ENCODE results near the gene ANO4.

The ANO4 gene

DNA sequence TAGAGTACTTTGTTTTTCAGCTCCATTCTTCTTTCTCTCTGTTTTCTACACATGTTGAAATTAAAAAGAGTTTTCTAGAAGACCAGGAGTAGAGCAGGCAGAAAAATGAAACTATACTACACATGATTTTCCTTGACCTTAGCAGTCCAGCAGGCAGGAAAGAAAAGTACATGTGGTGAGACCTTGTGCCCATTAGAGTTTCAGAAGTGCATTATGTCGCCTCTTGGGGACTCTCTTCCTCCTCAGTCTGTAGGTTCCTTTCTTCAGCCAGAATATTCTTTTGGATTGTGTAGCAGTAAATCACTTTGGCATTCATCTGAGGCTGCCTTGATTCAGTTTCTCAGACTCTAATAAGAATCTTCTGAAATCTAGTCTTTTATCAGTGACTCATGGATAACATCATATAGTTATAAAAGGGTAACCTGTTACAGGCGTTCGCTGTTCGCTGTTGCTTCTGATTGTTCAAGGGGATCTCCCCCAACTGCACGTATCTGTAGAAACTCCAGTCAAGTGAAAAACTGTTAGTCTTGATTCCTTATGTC, 161.8 kb downstream of the ANO4 start:
- H3K79me1 ChIP-seq (ENCODE audit: low read length), result peaks cover 8% of the 10 kb centered on the region

GRCh38 chr12:100959481-100959880, 164.9 kb downstream of the ANO4 start:
- Histone ChIP-seq H3K14ac (ENCODE audit: low read length) (no peak overlapping the region), H4K91ac (ENCODE audit: low read depth, low read length) (no peak overlapping the region), H3K27ac (ENCODE audit: low read depth, low read length) (no peak overlapping the region), H3K4ac (ENCODE audit: low read depth, low read length) (no peak overlapping the region), H3K9me3 (ENCODE audit: insufficient read depth, low read depth, low read length) (no peaks in the 10 kb centered on the region), H2BK12ac (ENCODE audit: low read length) (no peak overlapping the region), H3K4me3 (ENCODE audit: low read depth, low read length) (no peak overlapping the region), H2BK120ac (ENCODE audit: insufficient read depth, low read length, poor library complexity) (no peak overlapping the region), H4K12ac (ENCODE audit: low read depth, low read length) (no peak overlapping the region), H3K36me3 (ENCODE audit: control insufficient read depth in 1 of 2, insufficient read depth in 2 of 2, low read length in 2 of 2) (peaks cover 0 to 3% of the 10 kb centered on the region in 2 experiments), H3K9ac (ENCODE audit: low read length) (no peak overlapping the region), H3K27me3 (ENCODE audit: insufficient read depth, low read length) (no peaks in the 10 kb centered on the region), H2AK5ac (ENCODE audit: low read length) (no peak overlapping the region), H3K79me2 (ENCODE audit: control insufficient read depth, insufficient read depth, low read length, poor library complexity) (no peaks in the 10 kb centered on the region), H3K4me2 (ENCODE audit: low read length) (no peak overlapping the region), H3K18ac (ENCODE audit: low read length) (no peak overlapping the region), H3K4me1 (ENCODE audit: control insufficient read depth in 1 of 2, insufficient read depth in 2 of 2, low read length in 2 of 2) (peaks cover 7 to 16% of the 10 kb centered on the region in 2 experiments), H3K79me1 (ENCODE audit: low read length) (peaks cover 5% of the 10 kb centered on the region), H3K23ac (ENCODE audit: low read length) (no peak overlapping the region), H4K8ac (ENCODE audit: low read depth, low read length) (no peak overlapping the region), H2AFZ (ENCODE audit: insufficient read depth, low read length, poor library complexity) (no peak overlapping the region), H2BK5ac (ENCODE audit: low read depth, low read length, poor library complexity) (no peak overlapping the region)
- no CpG with 5 or more reads among the region's 1 CpG for WGBS (ENCODE audit: extremely low coverage, insufficient coverage, insufficient read length)
- DNase-seq, result peak in 1 of 2 donors; percentile 42

More for the DNA sequence above, 161.8 kb downstream of the ANO4 start:
- Histone ChIP-seq H2AFZ (ENCODE audit: insufficient read depth, low read length, poor library complexity) (no peak overlapping the region), H3K9ac (ENCODE audit: low read length) (no peak overlapping the region), H3K23ac (ENCODE audit: low read length) (no peak overlapping the region), H2AK5ac (ENCODE audit: low read length) (no peak overlapping the region), H3K4ac (ENCODE audit: low read depth, low read length) (no peak overlapping the region), H3K27ac (ENCODE audit: low read depth, low read length) (no peak overlapping the region), H3K18ac (ENCODE audit: low read length) (no peak overlapping the region), H2BK12ac (ENCODE audit: low read length) (no peak overlapping the region), H4K91ac (ENCODE audit: low read depth, low read length) (no peak overlapping the region), H3K14ac (ENCODE audit: low read length) (no peak overlapping the region), H3K4me2 (ENCODE audit: low read length) (no peak overlapping the region), H4K8ac (ENCODE audit: low read depth, low read length) (no peak overlapping the region), H3K4me3 (ENCODE audit: low read depth, low read length) (no peak overlapping the region), H3K4me1 (ENCODE audit: control insufficient read depth in 1 of 2, insufficient read depth in 2 of 2, low read length in 2 of 2) (peaks cover 3 to 17% of the 10 kb centered on the region in 2 experiments), H3K9me3 (ENCODE audit: insufficient read depth, low read depth, low read length) (no peaks in the 10 kb centered on the region), H2BK120ac (ENCODE audit: insufficient read depth, low read length, poor library complexity) (no peak overlapping the region), H4K12ac (ENCODE audit: low read depth, low read length) (no peak overlapping the region), H3K36me3 (ENCODE audit: control insufficient read depth in 1 of 2, insufficient read depth in 2 of 2, low read length in 2 of 2) (peaks cover 0 to 3% of the 10 kb centered on the region in 2 experiments), H3K27me3 (ENCODE audit: insufficient read depth, low read length) (no peaks in the 10 kb centered on the region), H3K79me2 (ENCODE audit: control insufficient read depth, insufficient read depth, low read length, poor library complexity) (no peaks in the 10 kb centered on the region), H2BK5ac (ENCODE audit: low read depth, low read length, poor library complexity) (no peak overlapping the region)
- DNase-seq, result no peak
- WGBS (ENCODE audit: extremely low coverage, insufficient coverage, insufficient read length), result no CpG with 5 or more reads among the region's 5 CpGs

GRCh38 chr12:100962086-100962712, 167.6 kb downstream of the ANO4 start:
- Histone ChIP-seq H2AK5ac (ENCODE audit: low read length) (no peak overlapping the region), H2AFZ (ENCODE audit: insufficient read depth, low read length, poor library complexity) (no peak overlapping the region), H2BK120ac (ENCODE audit: insufficient read depth, low read length, poor library complexity) (no peak overlapping the region), H3K23ac (ENCODE audit: low read length) (peak overlapping the region; percentile 68), H3K9me3 (ENCODE audit: insufficient read depth, low read depth, low read length) (no peaks in the 10 kb centered on the region), H3K36me3 (ENCODE audit: control insufficient read depth in 1 of 2, insufficient read depth in 2 of 2, low read length in 2 of 2) (peaks cover 0 to under 1% of the 10 kb centered on the region in 2 experiments), H3K4me1 (ENCODE audit: control insufficient read depth in 1 of 2, insufficient read depth in 2 of 2, low read length in 2 of 2) (peaks cover 4 to 8% of the 10 kb centered on the region in 2 experiments), H2BK5ac (ENCODE audit: low read depth, low read length, poor library complexity) (no peak overlapping the region), H4K8ac (ENCODE audit: low read depth, low read length) (no peak overlapping the region), H3K79me1 (ENCODE audit: low read length) (no peaks in the 10 kb centered on the region), H3K4me2 (ENCODE audit: low read length) (no peak overlapping the region), H3K4ac (ENCODE audit: low read depth, low read length) (no peak overlapping the region), H3K27ac (ENCODE audit: low read depth, low read length) (no peak overlapping the region), H3K14ac (ENCODE audit: low read length) (no peak overlapping the region), H3K27me3 (ENCODE audit: insufficient read depth, low read length) (no peaks in the 10 kb centered on the region), H4K91ac (ENCODE audit: low read depth, low read length) (peak overlapping the region; percentile 13), H3K18ac (ENCODE audit: low read length) (no peak overlapping the region), H3K9ac (ENCODE audit: low read length) (no peak overlapping the region), H4K12ac (ENCODE audit: low read depth, low read length) (no peak overlapping the region), H3K79me2 (ENCODE audit: control insufficient read depth, insufficient read depth, low read length, poor library complexity) (no peaks in the 10 kb centered on the region), H2BK12ac (ENCODE audit: low read length) (no peak overlapping the region), H3K4me3 (ENCODE audit: low read depth, low read length) (no peak overlapping the region)
- no peak for DNase-seq
- no CpG with 5 or more reads among the region's 5 CpGs for WGBS (ENCODE audit: extremely low coverage, insufficient coverage, insufficient read length)

DNA sequence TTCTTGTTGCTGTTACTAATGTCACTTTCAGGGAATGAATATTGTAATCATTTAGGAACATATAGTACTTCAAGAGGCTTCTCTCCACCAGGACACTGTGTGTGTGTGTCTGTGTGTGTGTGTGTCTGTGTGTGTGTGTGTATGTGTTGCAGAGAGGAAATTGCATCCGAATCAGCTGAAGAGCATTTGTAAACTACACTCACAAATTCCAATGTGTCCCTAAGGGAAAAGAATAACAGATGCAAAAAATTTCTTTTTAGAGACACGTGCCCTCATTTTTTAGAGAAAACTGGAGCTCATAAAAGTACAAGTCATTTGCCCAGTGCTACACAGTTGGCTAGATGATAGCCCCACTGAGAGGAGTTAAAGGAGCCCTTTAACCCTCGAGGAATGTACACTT, 168.8 kb downstream of the ANO4 start:
- H3K27me3 ChIP-seq (ENCODE audit: insufficient read depth, low read length), result no peaks in the 10 kb centered on the region
- H2AK5ac ChIP-seq (ENCODE audit: low read length), result no peak overlapping the region
- no peaks in the 10 kb centered on the region for H3K79me1 ChIP-seq (ENCODE audit: low read length)

More for the DNA sequence above, 168.8 kb downstream of the ANO4 start:
- H3K79me2 ChIP-seq (ENCODE audit: control insufficient read depth, insufficient read depth, low read length, poor library complexity), result no peaks in the 10 kb centered on the region
- H3K36me3 ChIP-seq (ENCODE audit: control insufficient read depth in 1 of 2, insufficient read depth in 2 of 2, low read length in 2 of 2), result no peaks in the 10 kb centered on the region
- H3K4ac ChIP-seq (ENCODE audit: low read depth, low read length), result no peak overlapping the region
- H3K4me2 ChIP-seq (ENCODE audit: low read length), result peak overlapping the region; percentile 19
- no peak overlapping the region for H2AFZ ChIP-seq (ENCODE audit: insufficient read depth, low read length, poor library complexity)
- H3K14ac ChIP-seq (ENCODE audit: low read length), result no peak overlapping the region
- peak overlapping the region; percentile 65 for H3K27ac ChIP-seq (ENCODE audit: low read depth, low read length)
- no peak overlapping the region for H4K91ac ChIP-seq (ENCODE audit: low read depth, low read length)
- no peak for DNase-seq
- no peak overlapping the region for H4K8ac ChIP-seq (ENCODE audit: low read depth, low read length)
- H2BK120ac ChIP-seq (ENCODE audit: insufficient read depth, low read length, poor library complexity), result no peak overlapping the region
- no peak overlapping the region for H3K4me3 ChIP-seq (ENCODE audit: low read depth, low read length)
- H3K9ac ChIP-seq (ENCODE audit: low read length), result no peak overlapping the region
- peaks cover 4 to 8% of the 10 kb centered on the region in 2 experiments for H3K4me1 ChIP-seq (ENCODE audit: control insufficient read depth in 1 of 2, insufficient read depth in 2 of 2, low read length in 2 of 2)
- H4K12ac ChIP-seq (ENCODE audit: low read depth, low read length), result no peak overlapping the region
- no peak overlapping the region for H2BK12ac ChIP-seq (ENCODE audit: low read length)
- no peaks in the 10 kb centered on the region for H3K9me3 ChIP-seq (ENCODE audit: insufficient read depth, low read depth, low read length)
- no peak overlapping the region for H3K23ac ChIP-seq (ENCODE audit: low read length)
- no peak overlapping the region for H3K18ac ChIP-seq (ENCODE audit: low read length)
- no CpG with 5 or more reads among the region's 3 CpGs for WGBS (ENCODE audit: extremely low coverage, insufficient coverage, insufficient read length)
- H2BK5ac ChIP-seq (ENCODE audit: low read depth, low read length, poor library complexity), result peak overlapping the region; percentile 16

Measured in trophoblast cell (in vitro differentiated cells and primary cell).